ENCODE data around the gene U2AF2. TPM values are rescaled to one million over a fixed set of nuclear protein-coding genes. Genes with fewer than 3 reads are reported as not detected.

The U2AF2 gene
- total RNA-seq, 1 experiment from 2014 or later, result 411 TPM

DNA sequence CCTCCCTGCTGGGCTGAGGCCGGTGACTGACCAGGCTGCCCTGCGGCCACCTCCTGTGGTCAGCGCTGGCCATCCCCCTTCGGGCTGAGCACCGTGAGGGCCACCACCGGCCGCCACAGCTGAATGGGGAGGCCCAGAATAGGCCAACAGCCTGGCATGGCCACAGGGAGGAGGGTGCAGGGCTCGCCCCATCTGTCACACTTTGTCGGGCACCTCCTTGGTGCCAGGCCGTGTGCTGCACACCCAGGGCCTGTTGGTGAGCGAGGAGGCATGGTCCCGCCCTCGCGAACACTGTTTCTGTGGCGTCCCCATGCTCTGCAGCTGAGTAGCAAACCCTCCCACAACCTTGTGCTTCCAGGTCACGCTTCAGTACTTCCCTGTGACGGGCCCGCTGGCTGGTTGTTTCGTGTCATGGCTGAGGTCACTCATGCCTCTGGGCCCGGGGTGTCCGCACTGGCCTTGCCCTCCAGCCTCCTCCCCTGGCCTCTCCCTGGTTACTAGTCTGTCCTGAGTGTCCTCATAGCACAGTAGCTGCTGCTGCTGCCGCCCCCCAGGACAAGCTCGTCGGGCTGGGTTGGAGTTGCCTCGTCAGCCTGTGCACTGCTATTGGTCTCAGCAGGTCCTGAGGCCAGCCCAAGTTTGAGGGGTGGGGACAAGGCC is 35.4 kb downstream of the U2AF2 start:
- DNase-seq (ENCODE audit: low spot score), result no peak
- POLR2A ChIA-PET (ENCODE audit: low non-redundant PET), result no interaction called here
- no peaks in the 10 kb centered on the region for H3K27me3 ChIP-seq (replicated peaks; ENCODE audit: insufficient read depth, low read depth, low read length, poor library complexity)
- intact Hi-C loops (cut with micrococcal nuclease; ENCODE audit: unreplicated experiment), result no loop called here
- peaks cover 49% of the 10 kb centered on the region for H3K36me3 ChIP-seq (ENCODE audit: insufficient read depth, low read length, poor library complexity, severe bottlenecking)
- H3K4me1 ChIP-seq (ENCODE audit: insufficient read depth, low read length, poor library complexity, severe bottlenecking), result no peaks in the 10 kb centered on the region
- no TSS peak for BruUV-seq (replicated peaks)
- CTCF ChIA-PET, result interaction anchor here (1.1 kb wide), 1 partner anchor 13 kb away, joined by 3 read pairs; no protein-coding TSS in a partner anchor
- no peaks in the 10 kb centered on the region for H3K9me3 ChIP-seq (ENCODE audit: low read depth, low read length, poor library complexity, severe bottlenecking)
- H3K27ac ChIP-seq (ENCODE audit: low read depth, low read length, poor library complexity, severe bottlenecking), result no peak overlapping the region
- TF ChIP-seq EZH2 (IDR thresholded peaks at IDR 0.05; ENCODE audit: borderline replicate concordance, low read depth, low read length, poor library complexity, severe bottlenecking), result no peak
- TF ChIP-seq, protein P1, sequence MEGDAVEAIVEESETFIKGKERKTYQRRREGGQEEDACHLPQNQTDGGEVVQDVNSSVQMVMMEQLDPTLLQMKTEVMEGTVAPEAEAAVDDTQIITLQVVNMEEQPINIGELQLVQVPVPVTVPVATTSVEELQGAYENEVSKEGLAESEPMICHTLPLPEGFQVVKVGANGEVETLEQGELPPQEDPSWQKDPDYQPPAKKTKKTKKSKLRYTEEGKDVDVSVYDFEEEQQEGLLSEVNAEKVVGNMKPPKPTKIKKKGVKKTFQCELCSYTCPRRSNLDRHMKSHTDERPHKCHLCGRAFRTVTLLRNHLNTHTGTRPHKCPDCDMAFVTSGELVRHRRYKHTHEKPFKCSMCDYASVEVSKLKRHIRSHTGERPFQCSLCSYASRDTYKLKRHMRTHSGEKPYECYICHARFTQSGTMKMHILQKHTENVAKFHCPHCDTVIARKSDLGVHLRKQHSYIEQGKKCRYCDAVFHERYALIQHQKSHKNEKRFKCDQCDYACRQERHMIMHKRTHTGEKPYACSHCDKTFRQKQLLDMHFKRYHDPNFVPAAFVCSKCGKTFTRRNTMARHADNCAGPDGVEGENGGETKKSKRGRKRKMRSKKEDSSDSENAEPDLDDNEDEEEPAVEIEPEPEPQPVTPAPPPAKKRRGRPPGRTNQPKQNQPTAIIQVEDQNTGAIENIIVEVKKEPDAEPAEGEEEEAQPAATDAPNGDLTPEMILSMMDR (conservative IDR thresholded peaks at IDR 0.05; ENCODE audit: low read depth, low read length), result no peak
- H3K4me3 ChIP-seq (ENCODE audit: low read depth, low read length, poor library complexity, severe bottlenecking), result no peak overlapping the region

DNA sequence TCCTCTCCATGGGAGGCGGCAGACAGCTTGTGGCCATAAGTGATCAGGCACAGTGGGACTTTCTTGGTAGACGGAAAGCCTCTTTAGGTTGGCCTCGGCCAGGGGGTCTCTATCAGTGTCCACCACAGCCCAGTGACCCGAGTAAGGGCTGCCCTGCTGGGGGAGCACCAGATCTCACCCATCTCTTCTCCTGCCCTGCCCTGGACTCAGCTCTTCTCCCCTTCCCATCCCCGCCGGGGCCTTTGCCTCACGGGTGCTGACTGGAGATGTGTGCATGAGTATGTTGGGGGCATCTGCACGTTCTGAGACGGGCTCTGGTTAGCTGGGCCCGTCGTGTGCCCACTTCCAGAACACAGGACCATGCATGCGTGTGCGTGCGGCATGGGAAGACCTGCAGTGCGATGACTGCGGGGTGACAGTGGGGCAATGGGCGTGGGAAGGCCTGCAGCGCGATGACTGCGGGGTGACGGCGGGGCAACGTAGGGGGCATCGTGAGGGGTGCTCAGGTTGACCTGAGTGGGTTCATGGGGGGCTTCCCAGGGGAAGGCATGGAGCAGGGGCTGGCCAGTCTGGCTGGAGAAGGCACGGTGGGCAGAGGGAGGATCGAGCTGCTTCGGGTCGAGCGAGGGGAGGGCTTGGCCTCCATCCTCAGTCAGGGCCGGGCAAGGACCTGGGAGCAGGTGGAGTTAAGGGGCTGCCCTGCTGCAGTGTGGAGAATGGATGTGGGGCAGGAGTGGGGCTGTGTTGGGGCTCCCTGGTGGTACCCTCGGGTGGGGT is 36.1 kb downstream of the U2AF2 start:
- no TSS peak for BruUV-seq (replicated peaks)
- no peaks in the 10 kb centered on the region for H3K27me3 ChIP-seq (replicated peaks; ENCODE audit: insufficient read depth, low read depth, low read length, poor library complexity)
- H3K4me3 ChIP-seq (ENCODE audit: low read depth, low read length, poor library complexity, severe bottlenecking), result no peak overlapping the region
- no peaks in the 10 kb centered on the region for H3K4me1 ChIP-seq (ENCODE audit: insufficient read depth, low read length, poor library complexity, severe bottlenecking)
- ChIA-PET CTCF (interaction anchor here (0.9 to 1.1 kb wide), 2 partner anchors 12 to 38 kb away, joined by 3 to 4 read pairs; no protein-coding TSS in a partner anchor), POLR2A (ENCODE audit: low non-redundant PET) (no interaction called here)
- no peaks in the 10 kb centered on the region for H3K9me3 ChIP-seq (ENCODE audit: low read depth, low read length, poor library complexity, severe bottlenecking)
- H3K36me3 ChIP-seq (ENCODE audit: insufficient read depth, low read length, poor library complexity, severe bottlenecking), result peaks cover 47% of the 10 kb centered on the region
- H3K27ac ChIP-seq (ENCODE audit: low read depth, low read length, poor library complexity, severe bottlenecking), result no peak overlapping the region
- intact Hi-C loops (cut with micrococcal nuclease; ENCODE audit: unreplicated experiment), result no loop called here
- TF ChIP-seq EZH2 (IDR thresholded peaks at IDR 0.05; ENCODE audit: borderline replicate concordance, low read depth, low read length, poor library complexity, severe bottlenecking), result no peak
- TF ChIP-seq, protein P1 (conservative IDR thresholded peaks at IDR 0.05; ENCODE audit: low read depth, low read length), result no peak
- no peak for DNase-seq (ENCODE audit: low spot score)

DNA sequence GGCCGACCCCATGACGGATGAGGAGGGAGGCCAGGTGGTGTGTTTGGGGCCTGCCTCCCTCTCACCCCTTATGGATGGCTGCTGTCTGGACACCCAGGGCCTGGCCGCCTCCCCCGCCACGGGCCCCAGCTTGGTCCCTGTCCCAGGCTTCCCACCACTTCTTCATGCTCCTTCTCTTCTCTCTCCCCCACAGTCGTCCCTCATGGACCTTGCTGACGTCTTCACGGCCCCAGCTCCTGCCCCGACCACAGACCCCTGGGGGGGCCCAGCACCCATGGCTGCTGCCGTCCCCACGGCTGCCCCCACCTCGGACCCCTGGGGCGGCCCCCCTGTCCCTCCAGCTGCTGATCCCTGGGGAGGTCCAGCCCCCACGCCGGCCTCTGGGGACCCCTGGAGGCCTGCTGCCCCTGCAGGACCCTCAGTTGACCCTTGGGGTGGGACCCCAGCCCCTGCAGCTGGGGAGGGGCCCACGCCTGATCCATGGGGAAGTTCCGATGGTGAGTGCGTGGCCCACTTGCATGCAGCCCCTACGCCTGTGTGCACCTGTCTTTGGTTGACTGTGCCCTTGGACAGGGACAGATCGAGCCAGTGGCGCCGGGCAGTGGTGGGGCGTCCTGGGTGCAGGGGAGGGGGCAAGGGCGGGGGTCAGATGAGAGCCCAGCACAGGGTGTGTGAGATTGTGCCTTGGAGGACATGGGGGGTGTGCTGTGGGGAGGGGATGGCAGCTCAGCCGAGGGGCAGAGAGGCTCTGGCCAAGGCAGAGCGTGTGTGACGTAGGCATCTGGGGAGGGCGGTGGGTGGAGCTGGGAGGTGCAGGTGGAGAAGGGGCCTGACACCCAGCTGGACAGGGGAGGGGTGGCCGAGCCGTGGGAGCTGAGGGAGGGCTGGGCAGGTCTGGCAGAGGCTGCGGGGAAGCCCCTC is 37.0 kb downstream of the U2AF2 start:
- TF ChIP-seq, protein P1 (conservative IDR thresholded peaks at IDR 0.05; ENCODE audit: low read depth, low read length), result no peak
- TF ChIP-seq EZH2 (IDR thresholded peaks at IDR 0.05; ENCODE audit: borderline replicate concordance, low read depth, low read length, poor library complexity, severe bottlenecking), result no peak
- intact Hi-C loops (cut with micrococcal nuclease; ENCODE audit: unreplicated experiment), result no loop called here
- no peak for DNase-seq (ENCODE audit: low spot score)
- BruUV-seq (replicated peaks), result no TSS peak
- Histone ChIP-seq H3K4me3 (ENCODE audit: low read depth, low read length, poor library complexity, severe bottlenecking) (no peak overlapping the region), H3K27ac (ENCODE audit: low read depth, low read length, poor library complexity, severe bottlenecking) (no peak overlapping the region), H3K4me1 (ENCODE audit: insufficient read depth, low read length, poor library complexity, severe bottlenecking) (no peaks in the 10 kb centered on the region), H3K36me3 (ENCODE audit: insufficient read depth, low read length, poor library complexity, severe bottlenecking) (peaks cover 46% of the 10 kb centered on the region), H3K9me3 (ENCODE audit: low read depth, low read length, poor library complexity, severe bottlenecking) (no peaks in the 10 kb centered on the region), H3K27me3 (replicated peaks; ENCODE audit: insufficient read depth, low read depth, low read length, poor library complexity) (no peaks in the 10 kb centered on the region)
- ChIA-PET CTCF (interaction anchor here (0.9 kb wide), 1 partner anchor 39 kb away, joined by 4 read pairs; no protein-coding TSS in a partner anchor), POLR2A (ENCODE audit: low non-redundant PET) (no interaction called here)
